Activated T-cell treated with anti-CD3 and anti-CD28 coated beads for 4 hours (primary cell): ENCODE results near the gene NIT1.

Source experiments
- DNase-seq: peaks from one replicate; pipeline ENCODE4 v3.0.0-alpha.2; 2020

Gene NIT1

DNA sequence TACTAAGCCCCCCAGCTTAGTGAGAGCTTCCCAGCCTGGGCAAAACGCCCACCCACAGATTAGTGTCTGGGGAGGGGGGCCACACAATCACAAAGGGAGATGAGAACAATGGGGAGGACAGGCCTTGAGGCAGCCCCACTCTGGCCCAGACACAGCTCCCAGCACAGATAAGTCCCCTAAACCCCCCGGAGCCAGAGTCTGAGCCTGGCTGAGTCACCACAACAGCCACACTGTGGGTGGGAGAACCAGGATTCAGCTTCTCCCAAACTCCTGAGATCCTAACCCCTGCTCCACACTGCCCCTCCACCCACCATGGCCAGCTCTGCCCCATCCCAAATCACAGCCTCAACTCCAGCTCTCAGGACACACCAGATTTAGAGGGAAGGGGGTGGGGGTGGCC, 32.7 kb upstream of the NIT1 start:
- DNase-seq = no peak

DNA sequence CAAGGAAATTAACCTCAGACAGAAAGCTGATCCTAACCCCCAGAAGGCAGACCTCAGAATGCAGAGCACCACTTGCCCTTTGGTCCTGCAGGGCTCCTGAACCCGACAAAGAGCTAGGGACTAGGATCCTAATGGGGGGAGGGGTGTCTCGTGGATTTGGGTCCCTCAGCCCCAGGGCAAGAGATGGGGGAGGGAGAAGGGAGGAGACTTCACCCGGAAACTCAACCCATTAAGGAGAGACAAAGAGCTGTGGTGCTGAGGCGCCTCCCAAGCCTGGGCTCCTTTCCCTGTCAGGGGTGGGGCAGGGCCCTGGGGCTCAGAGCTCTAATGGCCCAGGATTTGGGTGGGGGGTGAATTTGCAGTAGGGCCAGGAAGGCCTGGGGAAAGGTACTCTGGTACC, 31.4 kb upstream of the NIT1 start:
- DNase-seq = no peak

DNA sequence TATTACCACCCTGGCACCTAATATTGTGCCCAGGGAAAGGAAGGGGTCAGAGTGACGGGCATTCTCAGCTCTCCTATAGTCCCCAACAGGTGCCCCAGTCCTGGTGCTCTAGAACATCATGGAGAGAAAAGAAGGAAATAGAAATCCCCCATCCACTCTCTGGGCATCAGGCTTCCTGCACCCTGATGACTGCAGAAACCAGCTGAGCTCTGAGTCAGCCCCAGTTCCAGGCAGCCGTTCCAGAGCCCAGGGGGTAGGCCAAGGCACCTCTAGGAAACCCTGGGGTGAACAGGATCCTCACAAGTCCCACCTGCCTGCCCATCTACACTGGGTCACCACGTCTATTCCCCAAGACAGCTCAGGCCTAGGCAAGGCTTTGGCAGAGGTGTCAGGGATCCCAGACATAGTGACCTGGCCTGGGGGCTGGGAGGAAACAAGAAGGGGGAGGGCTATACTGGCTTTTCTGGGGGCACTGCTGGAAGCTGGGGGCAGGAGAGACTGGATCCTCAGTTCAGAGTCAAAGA, 29.3 kb upstream of the NIT1 start:
- no peak for DNase-seq

DNA sequence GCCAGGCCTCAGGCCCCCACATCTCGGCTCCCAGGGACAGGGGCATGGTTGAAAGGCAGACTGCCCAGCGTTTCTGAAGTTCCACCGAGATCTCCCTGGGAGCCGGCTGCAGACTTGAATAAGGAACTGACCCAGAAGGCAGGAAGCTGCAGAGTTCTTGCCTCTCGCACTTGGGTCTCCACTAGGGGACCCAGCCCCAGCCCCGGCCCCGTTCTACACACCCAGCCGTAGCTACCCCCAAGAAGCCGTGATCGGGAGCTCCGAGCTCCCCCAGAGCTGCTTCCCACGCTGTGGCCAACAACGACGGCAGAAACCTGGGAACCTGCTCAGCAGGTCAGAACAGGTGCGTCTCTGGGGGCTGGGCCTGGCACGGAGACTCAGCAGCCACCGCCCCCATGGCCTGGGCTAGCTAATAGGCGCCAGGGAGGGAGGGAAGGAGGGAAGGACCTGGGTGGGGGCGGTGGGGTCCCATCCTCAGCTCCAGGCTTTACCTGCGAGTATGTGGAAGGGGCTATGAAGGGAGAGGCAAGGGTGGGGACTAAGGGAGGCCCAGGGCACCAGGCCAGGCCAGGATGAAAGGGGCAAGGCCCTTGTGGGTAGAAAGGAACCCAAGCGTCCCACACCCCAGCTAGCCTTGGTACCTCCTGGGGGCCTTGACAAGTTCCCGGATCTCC, 28.5 kb upstream of the NIT1 start, which contains the start of gene NECTIN4:
NECTIN4 (minus strand) TSS at position 308 of the 674 bp plus-strand sequence; CDS start at position 46, 262 bp downstream.
- DNase-seq = no peak

DNA sequence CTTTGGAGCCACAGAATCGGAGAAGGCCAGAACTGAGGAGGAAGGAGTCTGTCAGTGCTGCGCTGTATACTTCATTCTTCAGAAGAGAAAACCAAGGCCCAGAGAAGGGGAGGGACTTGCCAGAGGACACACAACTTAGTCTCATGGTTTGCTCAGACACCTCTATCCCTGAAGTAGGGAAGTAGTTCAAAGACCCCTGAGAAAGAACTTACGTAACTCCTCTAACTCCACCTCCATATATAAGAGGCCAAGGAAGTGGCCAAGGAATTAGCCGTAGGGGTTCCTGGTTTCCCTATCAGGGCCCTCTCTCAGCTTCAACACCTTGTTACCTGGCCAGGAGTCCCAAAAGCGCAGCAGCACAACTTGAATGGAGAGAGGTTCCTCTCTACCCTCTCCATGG, 28.0 kb upstream of the NIT1 start:
- no peak for DNase-seq

DNA sequence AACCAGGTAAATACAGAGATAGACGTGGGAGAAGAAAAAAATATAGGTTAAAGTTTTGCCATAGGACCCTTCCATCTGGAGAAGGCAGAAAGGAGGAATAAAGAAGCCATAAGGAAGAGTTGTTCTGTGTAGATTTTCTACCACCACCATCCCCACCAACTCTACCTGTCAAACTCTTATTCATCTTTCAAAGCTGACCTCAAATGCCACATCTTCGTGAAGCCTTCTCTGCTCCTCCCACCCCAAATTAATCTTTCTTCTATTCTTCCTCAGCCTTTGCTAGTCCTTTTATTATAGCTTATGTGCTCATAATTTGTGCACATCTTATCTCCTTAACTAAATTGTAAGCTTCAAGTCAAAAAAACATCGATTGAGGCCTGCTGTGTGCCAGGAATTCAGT, 27.3 kb upstream of the NIT1 start:
- DNase-seq = no peak

DNA sequence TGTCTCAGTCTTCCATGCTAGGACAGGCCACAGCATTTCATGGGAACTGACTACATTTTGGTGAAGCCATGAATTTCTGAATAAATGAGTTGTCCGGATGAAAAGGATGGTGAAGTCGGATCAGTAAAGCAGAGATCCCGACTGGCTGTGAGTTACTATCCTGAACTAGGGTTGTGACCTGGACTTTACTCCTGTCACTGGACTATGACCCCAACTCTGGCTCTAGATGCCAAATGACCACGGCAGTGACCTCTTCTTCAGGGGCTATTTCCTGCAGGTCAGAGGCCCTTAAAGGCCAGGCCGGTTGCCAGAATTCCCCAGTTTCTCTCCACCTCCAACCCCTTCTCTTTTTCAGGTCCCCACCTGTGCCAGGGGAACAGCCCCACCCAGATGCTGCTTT, 26.8 kb upstream of the NIT1 start:
- DNase-seq = no peak

DNA sequence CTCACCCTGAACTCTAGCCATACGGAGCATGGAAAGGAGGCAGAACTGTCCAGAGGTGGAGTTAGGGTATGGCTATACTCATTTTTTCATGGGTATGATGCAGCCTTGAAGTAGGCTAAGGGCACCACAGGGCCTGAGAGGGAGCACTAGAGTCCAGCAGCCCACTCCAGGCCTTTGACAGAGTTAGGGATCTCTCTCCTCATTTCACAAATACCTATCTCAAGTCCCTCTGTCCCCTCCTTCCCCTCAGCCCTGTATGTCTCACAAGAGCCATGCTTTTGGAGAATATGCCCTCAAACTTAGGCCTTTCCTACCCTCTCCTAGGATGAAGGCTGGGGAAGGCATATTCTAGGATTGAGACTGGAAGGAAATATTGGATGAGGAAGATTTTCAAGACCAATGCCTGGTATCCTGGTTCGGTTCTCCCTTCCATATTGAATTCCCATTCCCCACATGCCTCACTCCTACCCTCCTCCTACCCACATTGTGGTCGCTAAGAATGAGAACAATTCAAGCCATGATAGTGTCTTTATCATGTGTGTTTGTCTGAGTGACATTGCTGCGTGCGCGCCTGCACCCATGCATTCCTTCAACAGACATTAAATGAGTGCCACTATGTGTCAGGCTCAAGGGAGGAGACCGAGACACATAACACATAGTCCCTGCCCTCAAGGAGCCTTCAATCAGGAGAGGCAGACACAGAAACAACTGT, 26.0 kb upstream of the NIT1 start:
- DNase-seq = no peak

DNA sequence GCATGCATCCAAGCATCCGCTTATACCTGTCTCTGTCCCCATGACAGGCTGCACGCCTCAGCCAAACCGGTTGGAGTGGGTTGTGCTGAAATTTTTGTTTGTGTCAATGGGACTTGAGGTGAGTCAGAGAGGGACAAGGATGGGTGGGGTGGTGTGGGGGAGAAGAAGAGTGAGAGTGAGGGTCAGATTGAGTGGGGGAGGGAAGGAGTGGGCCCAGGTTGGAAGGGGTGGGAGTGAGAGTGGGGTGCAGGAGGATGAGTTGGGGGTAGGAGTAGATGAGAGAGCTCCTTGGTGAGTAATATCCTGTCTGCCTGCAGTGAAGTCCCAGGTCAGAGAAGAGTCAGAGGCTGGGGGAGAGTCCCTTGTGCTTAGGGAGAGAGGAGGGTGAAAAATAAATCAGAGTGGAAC, 25.3 kb upstream of the NIT1 start:
- DNase-seq = peak; percentile 48

DNA sequence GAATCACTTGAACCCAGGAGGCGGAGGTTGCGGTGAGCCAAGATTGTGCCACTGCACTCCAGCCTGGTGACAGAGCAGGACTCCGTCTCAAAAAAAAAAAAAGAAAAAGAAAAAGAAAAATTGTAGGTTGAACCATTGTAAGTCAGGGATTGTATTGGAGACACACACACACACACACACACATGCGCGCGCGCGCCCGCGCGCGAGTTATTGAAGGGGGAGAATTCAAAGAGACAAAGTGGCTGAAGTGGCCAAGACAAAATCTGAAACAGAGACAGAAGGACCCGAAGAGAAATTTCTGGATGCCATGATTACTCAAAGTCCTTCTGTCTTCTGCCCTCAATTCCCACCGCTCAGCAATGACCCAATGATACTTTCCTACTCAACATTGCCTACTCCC, 23.4 kb upstream of the NIT1 start:
- no peak for DNase-seq

DNA sequence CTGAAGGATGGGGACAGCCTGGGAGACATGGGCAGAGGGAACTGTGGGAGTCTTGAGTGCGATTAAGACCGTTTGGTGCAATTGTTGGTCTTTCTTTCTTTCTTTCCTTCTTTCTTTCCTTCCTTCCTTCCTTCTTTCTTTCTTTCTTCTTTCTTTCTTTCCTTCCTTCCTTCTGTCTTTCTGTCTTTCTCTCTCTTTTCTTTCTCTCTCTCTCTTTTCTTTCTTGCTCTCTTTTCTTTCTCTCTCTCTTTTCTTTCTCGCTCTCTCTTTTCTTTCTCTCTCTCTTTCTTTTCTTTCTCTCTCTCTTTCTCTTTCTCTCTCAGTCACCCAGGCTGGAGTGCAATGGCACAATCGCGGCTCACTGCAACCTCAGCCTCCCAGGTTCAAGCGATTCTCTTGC, 22.7 kb upstream of the NIT1 start:
- DNase-seq = no peak

DNA sequence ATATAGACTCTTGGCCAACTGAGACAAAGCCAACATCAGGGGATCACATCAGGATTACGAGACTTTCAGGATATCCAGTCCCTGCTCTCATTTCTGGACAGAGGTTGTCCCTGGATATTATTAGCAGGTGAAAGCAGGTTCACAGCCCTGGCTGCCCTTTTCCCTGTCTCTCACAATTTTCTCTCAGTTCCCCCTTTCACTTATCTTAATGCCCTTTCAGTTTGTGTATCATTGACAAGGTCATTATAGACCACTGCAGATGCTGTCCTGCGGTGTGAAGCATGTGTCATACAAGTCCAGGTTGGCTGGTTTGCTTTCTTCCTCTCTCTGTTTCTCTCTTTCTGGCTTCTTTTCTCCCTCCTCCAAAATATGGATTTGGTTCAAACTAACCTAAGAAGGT, 21.9 kb upstream of the NIT1 start:
- no peak for DNase-seq

DNA sequence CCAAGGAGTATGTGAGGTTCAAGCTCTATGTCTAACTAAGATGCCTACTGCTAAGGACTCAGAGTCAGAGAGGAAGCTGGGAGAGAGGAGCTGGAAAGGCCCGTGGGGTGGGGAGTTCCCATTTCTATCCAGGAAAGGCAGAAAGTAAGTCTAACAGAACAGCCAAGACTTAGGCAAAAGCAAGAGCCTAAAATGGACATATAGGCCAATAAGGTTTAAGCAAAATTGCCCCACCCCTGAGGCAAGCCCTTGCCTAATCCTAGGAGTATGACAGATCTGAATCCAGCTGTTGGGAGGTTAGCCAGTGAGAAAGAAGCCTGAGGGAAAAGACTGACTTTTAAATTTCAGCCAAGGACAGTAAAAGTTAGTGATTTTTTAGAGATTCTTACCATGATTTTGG, 21.4 kb upstream of the NIT1 start:
- no peak for DNase-seq

DNA sequence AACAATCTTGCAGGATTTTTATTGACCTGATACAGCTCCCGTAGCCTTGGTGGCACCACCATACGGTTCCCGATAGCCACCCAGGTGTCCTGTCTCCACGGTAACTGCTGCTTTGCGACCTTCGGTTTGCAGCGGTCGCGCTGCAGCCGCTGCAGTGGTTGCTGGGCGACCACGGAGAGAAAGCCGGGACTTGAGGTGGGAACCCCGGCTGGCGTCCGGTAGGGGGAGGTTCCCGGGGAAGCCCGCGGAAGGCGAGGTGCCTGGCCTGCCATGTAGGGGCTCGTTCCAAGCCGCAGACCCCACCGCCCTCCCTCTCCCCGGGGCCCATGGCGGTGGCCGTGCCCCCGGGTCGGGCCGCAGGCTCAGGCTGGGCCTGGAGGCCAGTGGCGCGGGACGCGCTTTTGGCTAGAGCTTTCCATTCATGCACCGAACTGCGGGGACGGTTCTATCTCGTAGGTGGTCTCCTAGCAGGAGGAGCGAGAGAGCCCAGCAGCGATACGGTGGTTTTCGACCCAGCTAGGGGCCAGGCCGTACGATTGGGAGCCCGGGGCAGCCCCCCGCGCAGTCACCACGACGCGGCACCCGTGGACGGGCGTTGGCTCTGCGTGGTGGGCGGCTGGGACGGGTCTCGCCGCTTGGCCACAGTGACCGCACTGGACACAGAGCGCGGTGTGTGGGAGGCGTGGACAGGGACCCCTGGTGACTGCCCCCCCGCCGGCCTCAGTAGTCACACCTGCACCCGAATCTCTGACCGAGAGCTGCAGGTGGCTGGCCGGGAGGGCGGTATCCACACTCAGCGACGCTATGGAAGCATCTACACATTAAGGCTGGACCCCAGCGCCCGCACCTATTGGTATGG, 19.5 kb upstream of the NIT1 start, which contains the start of gene KLHDC9:
KLHDC9 (plus strand) TSS at position 152 of the 859 bp plus-strand sequence; CDS start at position 327, 175 bp downstream.
- peak; percentile 27 for DNase-seq

DNA sequence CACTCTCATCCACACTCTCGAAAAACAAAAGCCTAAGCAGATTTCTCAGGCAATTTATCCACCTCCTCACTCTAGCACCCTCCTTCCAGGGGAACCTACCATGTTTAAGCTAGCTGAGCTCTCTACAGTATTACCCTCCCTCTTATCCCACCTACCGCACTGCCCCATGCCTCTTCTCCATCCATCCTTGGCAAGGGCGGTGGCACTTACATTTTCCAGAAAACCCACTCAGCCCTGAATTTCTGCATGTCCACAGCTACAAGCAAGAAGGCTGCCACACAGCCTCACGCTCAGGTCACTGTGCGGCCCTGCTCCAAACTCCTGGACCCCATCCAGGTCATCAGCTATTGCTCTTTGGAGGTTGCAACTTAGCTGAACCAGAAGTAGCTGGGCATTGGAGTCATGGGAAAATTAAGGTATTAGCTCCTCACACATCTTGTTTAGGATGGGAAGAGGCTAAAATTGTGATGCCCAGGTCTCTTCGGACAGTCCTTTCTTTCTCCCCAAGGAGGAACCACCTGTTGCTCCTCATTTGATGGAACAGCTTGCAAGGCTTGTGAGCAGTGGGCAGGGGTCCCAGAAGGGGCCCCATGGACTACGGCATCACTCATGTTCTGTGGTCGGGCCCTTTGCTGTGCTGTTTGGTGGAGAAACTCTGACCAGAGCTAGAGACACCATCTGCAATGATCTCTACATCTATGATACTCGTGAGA, 18.7 kb upstream of the NIT1 start:
- DNase-seq = no peak

DNA sequence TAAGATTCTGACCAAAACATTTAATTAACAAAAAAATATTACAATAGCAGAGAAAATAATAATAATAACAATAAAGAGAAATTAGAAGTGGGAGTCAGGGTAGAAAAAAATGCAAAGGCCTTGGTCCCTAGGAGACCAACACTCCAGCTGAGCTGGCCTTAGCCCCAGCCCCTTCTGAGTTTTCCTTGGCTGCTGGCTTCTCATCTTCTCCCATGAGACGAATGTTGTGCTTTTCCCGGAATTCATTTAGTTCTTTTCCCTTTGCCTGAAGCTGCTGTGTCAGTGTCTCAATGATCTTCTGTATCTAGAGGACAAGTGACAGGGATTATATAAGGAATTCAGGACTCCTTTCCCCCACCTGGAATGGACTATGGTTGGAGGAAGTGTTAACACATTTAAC, 17.3 kb upstream of the NIT1 start:
- no peak for DNase-seq

DNA sequence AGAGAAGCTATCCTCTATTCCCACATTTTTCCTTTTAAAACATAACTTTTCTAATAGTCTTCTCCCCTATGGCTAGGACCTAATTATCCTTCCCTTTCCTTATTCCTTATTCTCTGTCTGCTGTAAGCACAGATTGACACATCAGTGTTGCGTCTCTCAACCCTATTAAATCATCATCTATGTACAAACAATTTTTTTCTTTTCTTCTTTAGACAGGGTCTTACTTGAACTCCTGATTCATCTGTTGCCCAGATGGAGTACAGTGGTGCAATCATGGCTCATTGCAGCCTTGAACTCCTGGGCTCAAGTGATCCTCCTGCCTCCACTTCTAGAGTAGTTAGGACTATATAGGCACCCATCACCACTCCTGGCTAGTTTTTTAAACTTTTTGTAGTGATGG, 11.5 kb upstream of the NIT1 start:
- no peak for DNase-seq

DNA sequence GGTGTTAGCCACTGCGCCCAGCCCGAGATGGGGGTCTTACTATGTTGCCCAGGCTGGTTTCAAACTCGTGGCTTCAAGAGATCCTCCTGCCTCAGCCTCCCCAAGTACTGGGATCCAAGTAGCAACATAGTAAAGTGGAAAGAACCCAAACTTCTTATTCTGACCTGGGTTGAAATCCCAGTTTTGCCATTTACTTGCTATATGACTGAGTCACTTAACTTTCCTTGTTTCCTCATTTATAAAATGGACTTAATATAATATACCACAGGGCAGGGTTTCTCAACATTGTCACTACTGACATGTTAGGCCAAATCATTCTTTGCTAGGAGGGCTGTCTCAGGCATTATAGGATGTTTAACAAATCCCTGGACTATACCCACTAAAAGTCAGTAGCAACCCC, 6.8 kb upstream of the NIT1 start:
- DNase-seq = no peak

DNA sequence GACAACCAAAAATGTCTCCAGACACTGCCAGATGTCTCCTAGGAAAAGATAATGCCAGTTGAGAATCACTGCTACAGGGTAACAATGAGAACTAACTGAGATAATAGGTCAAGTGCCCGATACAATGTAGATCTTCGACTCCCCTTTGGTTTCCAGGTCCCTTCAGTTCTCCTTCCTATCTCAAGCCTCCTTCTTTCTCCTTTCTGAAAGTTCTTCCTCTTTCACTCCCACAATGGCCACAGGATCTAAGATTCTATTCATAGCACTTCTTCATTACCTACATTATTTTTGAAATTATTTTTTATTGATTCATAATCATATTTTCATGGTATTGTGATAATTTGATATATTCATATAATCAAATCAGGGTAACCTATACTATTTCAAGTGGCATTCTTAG, 6.4 kb upstream of the NIT1 start:
- DNase-seq = no peak

DNA sequence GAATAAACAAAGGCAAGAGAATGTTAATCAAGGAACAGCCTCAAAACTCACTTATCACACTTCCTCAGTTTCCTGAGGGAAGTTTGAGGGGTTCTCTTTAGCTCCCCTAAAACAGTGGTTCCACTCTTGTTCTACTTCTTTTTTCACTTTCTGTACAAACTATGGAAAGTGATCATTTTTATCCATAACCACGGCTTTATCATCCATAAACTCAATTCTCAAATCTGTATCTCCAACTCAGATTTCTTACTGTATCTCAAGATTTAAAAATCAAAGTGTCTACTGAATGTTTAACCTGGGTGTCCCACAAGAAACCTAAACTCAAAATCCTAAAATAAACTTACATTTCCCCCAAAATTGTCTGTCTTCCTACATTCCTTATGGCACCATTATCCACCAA, 4.0 kb upstream of the NIT1 start:
- DNase-seq = no peak

DNA sequence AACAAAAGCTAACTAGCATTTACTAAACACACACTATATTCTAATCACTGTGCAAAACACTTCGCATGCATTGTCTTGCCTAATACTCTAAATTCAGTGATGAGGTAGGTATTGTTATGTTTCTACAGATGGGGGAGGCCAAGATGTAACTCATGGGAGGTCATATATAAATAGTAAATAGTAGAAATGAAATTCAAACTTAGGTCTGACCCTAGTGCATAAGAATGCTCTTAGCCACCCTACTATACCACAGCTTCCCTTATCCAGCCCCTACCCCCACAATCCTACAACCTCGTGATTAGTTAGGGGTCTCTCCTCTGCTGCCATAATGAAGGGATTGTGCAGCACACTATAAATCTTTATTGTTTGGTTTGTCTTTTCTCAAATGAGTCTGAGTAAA, 3.3 kb upstream of the NIT1 start:
- no peak for DNase-seq

DNA sequence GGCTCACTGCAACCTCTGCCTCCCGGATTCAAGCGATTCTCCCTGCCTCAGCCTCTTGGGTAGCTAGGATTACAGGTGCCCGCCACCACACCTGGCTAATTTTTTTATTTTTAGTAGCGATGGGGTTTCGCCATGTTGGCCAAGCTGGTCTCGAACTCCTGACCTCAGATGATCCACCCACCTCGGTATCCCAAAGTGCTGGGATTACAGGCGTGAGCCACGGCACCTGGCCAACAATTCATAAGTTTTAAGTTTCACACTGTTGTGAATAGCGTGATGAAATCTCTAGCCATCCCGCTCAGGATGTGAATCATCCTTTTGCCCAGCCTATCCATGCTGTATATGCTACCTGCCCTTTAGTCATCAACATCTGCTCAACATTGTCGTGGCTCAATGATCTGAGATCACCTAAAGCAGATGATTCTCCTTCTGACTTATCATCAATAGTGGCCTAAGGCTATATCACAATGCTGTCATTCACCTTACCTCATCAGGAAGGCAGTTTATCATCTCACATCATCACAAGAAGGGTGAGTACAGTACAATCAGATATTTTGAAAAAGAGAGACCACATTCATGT, 2.7 kb upstream of the NIT1 start:
- DNase-seq = no peak
